Transverse colon (tissue), 4 donors: Measurements from ENCODE around the gene HSPG2.

ENCODE experiments used
- CTCF ChIP-seq, 5 experiments: fragments of 200-600 bp in 3 of 5; fragments of 450-650 bp in 2 of 5; sonication (generic) in 3 of 5; IDR thresholded peaks; 1 replicate in 2 of 5; 2 replicates in 3 of 5; pipeline ENCODE4 v1.5.1; 2016 to 2017; ENCODE audit warnings: antibody characterized with exemption in 5 of 5, inconsistent platforms in 3 of 5, mild to moderate bottlenecking in 2 of 5, moderate library complexity in 1 of 5
- EP300 ChIP-seq: sonication (generic); formaldehyde crosslinking; IDR thresholded peaks from one replicate; pipeline ENCODE4 v1.6.1; 2017; ENCODE audit warnings: antibody characterized with exemption, low read depth
- POLR2A ChIP-seq: fragments of 450-650 bp; IDR thresholded peaks from one replicate; pipeline ENCODE4 v1.6.1; 2016; ENCODE audit warnings: antibody characterized with exemption, mild to moderate bottlenecking, moderate library complexity
- POLR2AphosphoS5 ChIP-seq, 3 donors: sonication (generic); formaldehyde crosslinking; IDR thresholded peaks; one replicate each; pipeline ENCODE4 v1.6.1; 2016; ENCODE audit warnings: antibody characterized with exemption in 3 of 3

- TF ChIP-seq CTCF (IDR thresholded peaks at IDR 0.05) (no peak), POLR2A (no peak), POLR2AphosphoS5 (IDR thresholded peaks at IDR 0.05) (no peak), EP300 (no peak)
Measured at GRCh38 chr1:21786640-21787039, 150.5 kb downstream of the HSPG2 start.
